GM18520 (cell line): ENCODE data around the gene BICC1.
"Not testable (repeated sequence)": the region's sequence is repeated elsewhere in the genome, so short reads cannot be mapped to it uniquely, and the experiment has no call there.

ENCODE experiments used
- ATAC-seq: cut with Tn5 transposase; IDR thresholded peaks from one replicate; pipeline ENCODE4 v1.9.1; 2021; ENCODE audit not compliant: unreplicated experiment

The BICC1 gene

GRCh38 chr10:58597211-58597610, 84.5 kb downstream of the BICC1 start:
- not testable (repeated sequence) for ATAC-seq

GRCh38 chr10:58599927-58600553, 87.4 kb downstream of the BICC1 start:
- ATAC-seq: no peak

- ATAC-seq: no peak
Observed at GRCh38 chr10:58608351-58608750, 95.7 kb downstream of the BICC1 start.

- ATAC-seq: no peak
Observed at GRCh38 chr10:58608826-58609531, 96.3 kb downstream of the BICC1 start.

GRCh38 chr10:58609532-58610150, 97.0 kb downstream of the BICC1 start:
- no peak for ATAC-seq

GRCh38 chr10:58615237-58615935, 102.7 kb downstream of the BICC1 start:
- ATAC-seq: no peak

- ATAC-seq: no peak
Observed at GRCh38 chr10:58618158-58618676, 105.5 kb downstream of the BICC1 start.

- no peak for ATAC-seq
Observed at GRCh38 chr10:58621379-58622077, 108.9 kb downstream of the BICC1 start.

- ATAC-seq: no peak
Observed at GRCh38 chr10:58622246-58622645, 109.6 kb downstream of the BICC1 start.

- no peak for ATAC-seq
Observed at GRCh38 chr10:58625070-58625469, 112.4 kb downstream of the BICC1 start.

- ATAC-seq: no peak
Observed at GRCh38 chr10:58627392-58627791, 114.7 kb downstream of the BICC1 start.

- ATAC-seq: no peak
Observed at GRCh38 chr10:58631715-58632114, 119.0 kb downstream of the BICC1 start.

- no peak for ATAC-seq
Observed at GRCh38 chr10:58632216-58632615, 119.5 kb downstream of the BICC1 start.

GRCh38 chr10:58637352-58637751, 124.7 kb downstream of the BICC1 start:
- no peak for ATAC-seq

- no peak for ATAC-seq
Observed at GRCh38 chr10:58638388-58638787, 125.7 kb downstream of the BICC1 start.

GRCh38 chr10:58641095-58641531, 128.4 kb downstream of the BICC1 start:
- no peak for ATAC-seq

- no peak for ATAC-seq
Observed at GRCh38 chr10:58641708-58642107, 129.0 kb downstream of the BICC1 start.

GRCh38 chr10:58642283-58642682, 129.6 kb downstream of the BICC1 start:
- ATAC-seq: no peak

GRCh38 chr10:58642916-58643428, 130.3 kb downstream of the BICC1 start:
- ATAC-seq: no peak

GRCh38 chr10:58644311-58644710, 131.6 kb downstream of the BICC1 start:
- ATAC-seq: no peak
